A549 (cell line): ENCODE measurements around the gene LPCAT1. TPM values are rescaled to one million over a fixed set of nuclear protein-coding genes. Genes with fewer than 3 reads are reported as not detected.

ENCODE experiments used
- ATAC-seq, 2 experiments: fragments of 200-7000 bp in 1 of 2; fragments of >200 bp in 1 of 2; cut with Nextera tagmentation in 1 of 2; cut with Tn5 transposase in 1 of 2; 3 replicates each; pipeline versions ENCODE4 v1.8.0 to v1.9.1; 2018 to 2020; ENCODE audit warnings: mild to moderate bottlenecking in 1 of 2, moderate library complexity in 1 of 2
- CTCF ChIA-PET: fragments of 300-600 bp; sonication (Branson Sonifier 250); formaldehyde crosslinking; extraction: SDS; loops from one replicate; lab custom pipeline; 2021; ENCODE audit warnings: antibody characterized with exemption, inconsistent platforms; lab: Yijun Ruan, JAX
- POLR2A ChIA-PET: fragments of 350-600 bp; formaldehyde crosslinking; extraction: SDS; loops from one replicate; lab custom pipeline; 2021; ENCODE audit warnings: antibody characterized with exemption, inconsistent platforms; lab: Yijun Ruan, JAX
- DNase-seq, 2 experiments: peaks; one replicate each; pipeline versions ENCODE4 v3.0.0 to v3.0.0-alpha.2; 2011 to 2016; ENCODE audit warnings: low read depth in 1 of 2, low spot score in 1 of 2
- FAIRE-seq: peaks from 2 replicates; lab custom pipeline; 2011; peaks lifted over from hg19 to GRCh38; lab: Jason Lieb, UNC
- H3K27ac ChIP-seq, 2 experiments: fragments of >200 bp; sonication (Bioruptor Twin); formaldehyde crosslinking; 3 replicates each; pipeline ENCODE4 v1.5.1; 2016 to 2017
- H3K4me1 ChIP-seq: fragments of >200 bp; sonication (Bioruptor Twin); formaldehyde crosslinking; 3 replicates; pipeline ENCODE4 v1.6.1; 2016
- H3K4me2 ChIP-seq: fragments of >200 bp; sonication (Bioruptor Twin); formaldehyde crosslinking; 3 replicates; pipeline ENCODE4 v1.6.1; 2016
- H3K4me3 ChIP-seq: fragments of >200 bp; sonication (Bioruptor Twin); formaldehyde crosslinking; 3 replicates; pipeline ENCODE4 v1.5.1; 2016
- H3K9me3 ChIP-seq: fragments of >200 bp; sonication (Bioruptor Twin); formaldehyde crosslinking; 3 replicates; pipeline ENCODE4 v1.6.1; 2016
- BHLHE40 ChIP-seq: IDR thresholded peaks from 2 replicates; pipeline ENCODE4 v1.6.1; 2012; ENCODE audit warnings: low read depth, low read length, inconsistent platforms
- CHD4 ChIP-seq: fragments of 200-600 bp; sonication (generic); IDR thresholded peaks from 2 replicates; pipeline ENCODE4 v1.6.1; 2016; ENCODE audit warnings: antibody characterized with exemption, mild to moderate bottlenecking, borderline replicate concordance
- EHF ChIP-seq: fragments of 250-450 bp; sonication (Bioruptor Pico); IDR thresholded peaks from 2 replicates; pipeline ENCODE4 v1.5.0; 2020; ENCODE audit warnings: mild to moderate bottlenecking
- EHMT2 ChIP-seq: fragments of 200-600 bp; sonication (generic); IDR thresholded peaks from 2 replicates; pipeline ENCODE4 v1.6.1; 2016; ENCODE audit warnings: antibody characterized with exemption, low read depth, mild to moderate bottlenecking, moderate library complexity
- ELK1 ChIP-seq: fragments of 150-350 bp; IDR thresholded peaks from 2 replicates; pipeline ENCODE4 v1.6.1; 2014; ENCODE audit warnings: low read depth, mild to moderate bottlenecking, low read length
- ESRRA ChIP-seq: fragments of 150-350 bp; IDR thresholded peaks from 2 replicates; pipeline ENCODE4 v1.6.1; 2014; ENCODE audit warnings: mild to moderate bottlenecking, low read length, borderline replicate concordance
- FOSB ChIP-seq: fragments of 250-450 bp; sonication (Bioruptor Pico); IDR thresholded peaks from 2 replicates; pipeline ENCODE4 v1.5.0; 2020; ENCODE audit warnings: mild to moderate bottlenecking, moderate library complexity
- FOSL2 ChIP-seq, 2 experiments: fragments of 450-650 bp in 1 of 2; fragments of >200 bp in 1 of 2; sonication (Bioruptor Twin) in 1 of 2; formaldehyde crosslinking; IDR thresholded peaks; 2 replicates each; pipeline versions ENCODE4 v1.5.0 to v1.6.1; 2016 to 2020; ENCODE audit warnings: mild to moderate bottlenecking in 1 of 2, moderate library complexity in 1 of 2
- GATA3 ChIP-seq: IDR thresholded peaks from 2 replicates; pipeline ENCODE4 v1.6.1; 2012; ENCODE audit warnings: borderline replicate concordance
- HOXB13 ChIP-seq: fragments of 250-450 bp; sonication (Bioruptor Pico); IDR thresholded peaks from 2 replicates; pipeline ENCODE4 v1.5.0; 2020; ENCODE audit warnings: low read depth, mild to moderate bottlenecking, moderate library complexity
- KDM1A ChIP-seq: fragments of 200-600 bp; sonication (generic); IDR thresholded peaks from 2 replicates; pipeline ENCODE4 v1.6.1; 2016; ENCODE audit warnings: low read depth, mild to moderate bottlenecking
- KDM5A ChIP-seq: fragments of 200-600 bp; sonication (generic); IDR thresholded peaks from 2 replicates; pipeline ENCODE4 v1.6.1; 2016; ENCODE audit warnings: antibody characterized with exemption, mild to moderate bottlenecking
- NPAS2 ChIP-seq: fragments of 250-450 bp; sonication (Bioruptor Pico); IDR thresholded peaks from 2 replicates; pipeline ENCODE4 v1.8.0; 2022; ENCODE audit warnings: mild to moderate bottlenecking, moderate library complexity, borderline replicate concordance
- NR3C1 ChIP-seq: fragments of >200 bp; sonication (Bioruptor Twin); formaldehyde crosslinking; IDR thresholded peaks from 3 replicates; pipeline ENCODE4 v1.6.1; 2017
- PHF8 ChIP-seq: fragments of 200-600 bp; sonication (generic); IDR thresholded peaks from 2 replicates; pipeline ENCODE4 v1.6.1; 2016; ENCODE audit warnings: low read depth, mild to moderate bottlenecking, antibody characterized with exemption, moderate library complexity, borderline replicate concordance
- POLR2AphosphoS2 ChIP-seq: conservative IDR thresholded peaks from 2 replicates; pipeline ENCODE4 v1.6.1; 2012; ENCODE audit warnings: low read length, improper control_type of control experiment, inconsistent platforms
- RAD21 ChIP-seq, 2 experiments: fragments of >200 bp in 1 of 2; sonication (Bioruptor Twin) in 1 of 2; formaldehyde crosslinking in 1 of 2; IDR thresholded peaks in 1 of 2; conservative IDR thresholded peaks in 1 of 2; 2 replicates in 1 of 2; 3 replicates in 1 of 2; pipeline ENCODE4 v1.6.1; 2012 to 2018; ENCODE audit warnings: inconsistent platforms in 1 of 2
- RNF2 ChIP-seq: fragments of 200-600 bp; sonication (generic); IDR thresholded peaks from 2 replicates; pipeline ENCODE4 v1.6.1; 2016; ENCODE audit warnings: low read depth, mild to moderate bottlenecking, antibody characterized with exemption, moderate library complexity, borderline replicate concordance
- SMC3 ChIP-seq: fragments of >200 bp; sonication (Bioruptor Twin); formaldehyde crosslinking; IDR thresholded peaks from 3 replicates; pipeline ENCODE4 v1.6.1; 2018; ENCODE audit warnings: inconsistent platforms
- SREBF2 ChIP-seq: fragments of 450-650 bp; IDR thresholded peaks from 2 replicates; pipeline ENCODE4 v1.6.1; 2014; ENCODE audit warnings: mild to moderate bottlenecking, moderate library complexity
- TFCP2L1 ChIP-seq: fragments of 250-450 bp; sonication (Bioruptor Pico); IDR thresholded peaks from 2 replicates; pipeline ENCODE4 v1.5.0; 2021; ENCODE audit warnings: mild to moderate bottlenecking
- ZC3H11A ChIP-seq: fragments of 450-650 bp; IDR thresholded peaks from 2 replicates; pipeline ENCODE4 v1.6.1; 2014; ENCODE audit warnings: antibody characterized with exemption, mild to moderate bottlenecking
- ZNF302 ChIP-seq: fragments of 250-450 bp; sonication (Bioruptor Pico); IDR thresholded peaks from 2 replicates; pipeline ENCODE4 v1.9.0; 2021; ENCODE audit warnings: inconsistent platforms, mild to moderate bottlenecking, moderate library complexity
- WGBS: methylation state at CpG from one replicate; pipeline ENCODE4 v1.1.6; 2017; ENCODE audit errors: missing lambda C conversion rate; 5-methylcytosine and 5-hydroxymethylcytosine counted together
- polyA plus RNA-seq, 4 experiments: library from polyadenylated mRNA; depleted of rRNA in 3 of 4; stranded (reverse); fragments of >200 nt; fragmentation: RNase III in 1 of 4; extraction: RNeasy Plus Mini Kit Qiagen cat#74134 plus additional on column Dnase treatment in 1 of 4; gene quantifications; 2 replicates in 3 of 4; 3 replicates in 1 of 4; pipeline ENCODE4 v1.2.3, GENCODE V29; 2011 to 2017
- TF ChIP-seq, protein P1 (sequence below): fragments of 250-450 bp; sonication (Bioruptor Pico); IDR thresholded peaks from 2 replicates; pipeline ENCODE4 v1.5.0; 2021; ENCODE audit warnings: mild to moderate bottlenecking, moderate library complexity, borderline replicate concordance

LPCAT1 gene
- polyA plus RNA-seq, 2 of the 4 experiments (the other 2 are of a cell fraction), result 22.9 to 74.9 TPM

DNA sequence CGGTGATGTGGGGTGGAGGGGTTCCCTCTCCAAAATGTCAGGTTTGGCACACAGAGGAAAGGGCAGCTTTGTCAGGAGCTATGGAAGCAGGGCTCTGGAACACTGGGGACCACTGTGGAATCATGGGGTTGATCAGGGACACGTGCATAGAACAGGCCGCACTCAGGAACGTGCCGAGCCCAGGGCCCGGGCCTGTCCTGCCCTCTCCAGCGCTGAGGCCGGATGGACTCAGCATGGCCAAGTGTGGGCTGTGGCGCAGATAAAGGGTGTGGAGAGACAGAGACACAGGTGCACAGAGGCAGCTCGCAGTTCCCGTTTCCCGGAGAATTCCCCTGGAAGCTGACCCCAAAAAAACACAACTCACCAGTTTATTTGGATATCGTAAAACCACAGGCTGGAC, 40.7 kb downstream of the LPCAT1 start (continued):
- TF ChIP-seq ELK1, result no peak
- TF ChIP-seq, all 56 proteins: peak for 0

- no peak for FAIRE-seq
- DNase-seq, result no peak
- Histone ChIP-seq H3K4me2 (no peak overlapping the region), H3K4me1 (peaks cover 21% of the 10 kb centered on the region), H3K27ac (peak overlapping the region in 1 of 2 experiments; percentile 16; a peak in 1 of 6 replicates), H3K9me3 (no peaks in the 10 kb centered on the region), H3K4me3 (no peak overlapping the region)
- TF ChIP-seq FOSL2 (IDR thresholded peaks at IDR 0.05), result no peak
- no peak for TF ChIP-seq FOSL2 (CRISPR knock-in tag; IDR thresholded peaks at IDR 0.05)
- TF ChIP-seq TFCP2L1 (CRISPR knock-in tag), result no peak
- TF ChIP-seq KDM5A, result no peak
- TF ChIP-seq HOXB13 (CRISPR knock-in tag), result no peak
- TF ChIP-seq KDM1A, result no peak
- no peak for TF ChIP-seq ELK1
- no peak for TF ChIP-seq SREBF2
- no peak for TF ChIP-seq ESRRA
- TF ChIP-seq, protein P1, sequence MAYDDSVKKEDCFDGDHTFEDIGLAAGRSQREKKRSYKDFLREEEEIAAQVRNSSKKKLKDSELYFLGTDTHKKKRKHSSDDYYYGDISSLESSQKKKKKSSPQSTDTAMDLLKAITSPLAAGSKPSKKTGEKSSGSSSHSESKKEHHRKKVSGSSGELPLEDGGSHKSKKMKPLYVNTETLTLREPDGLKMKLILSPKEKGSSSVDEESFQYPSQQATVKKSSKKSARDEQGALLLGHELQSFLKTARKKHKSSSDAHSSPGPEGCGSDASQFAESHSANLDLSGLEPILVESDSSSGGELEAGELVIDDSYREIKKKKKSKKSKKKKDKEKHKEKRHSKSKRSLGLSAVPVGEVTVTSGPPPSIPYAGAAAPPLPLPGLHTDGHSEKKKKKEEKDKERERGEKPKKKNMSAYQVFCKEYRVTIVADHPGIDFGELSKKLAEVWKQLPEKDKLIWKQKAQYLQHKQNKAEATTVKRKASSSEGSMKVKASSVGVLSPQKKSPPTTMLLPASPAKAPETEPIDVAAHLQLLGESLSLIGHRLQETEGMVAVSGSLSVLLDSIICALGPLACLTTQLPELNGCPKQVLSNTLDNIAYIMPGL (CRISPR knock-in tag), result no peak
- TF ChIP-seq RAD21 (conservative IDR thresholded peaks at IDR 0.05 in 1 of 2, IDR thresholded peaks at IDR 0.05 in 1 of 2), result no peak
- TF ChIP-seq RNF2, result no peak
- TF ChIP-seq ZC3H11A, result no peak
- TF ChIP-seq BHLHE40, result no peak
- no peak for TF ChIP-seq FOSB (CRISPR knock-in tag)
- no peak for TF ChIP-seq NR3C1
- ChIA-PET POLR2A (no interaction called here), CTCF (interaction anchor here (1.4 kb wide), 1 partner anchor 163 kb away, joined by 4 read pairs; no protein-coding TSS in a partner anchor)
- 88% methylated on average over 9 of the region's 12 CpGs for WGBS
- no peak for ATAC-seq
These were observed 41.8 kb downstream of the LPCAT1 start for GRCh38 chr5:1481959-1482331.

DNA sequence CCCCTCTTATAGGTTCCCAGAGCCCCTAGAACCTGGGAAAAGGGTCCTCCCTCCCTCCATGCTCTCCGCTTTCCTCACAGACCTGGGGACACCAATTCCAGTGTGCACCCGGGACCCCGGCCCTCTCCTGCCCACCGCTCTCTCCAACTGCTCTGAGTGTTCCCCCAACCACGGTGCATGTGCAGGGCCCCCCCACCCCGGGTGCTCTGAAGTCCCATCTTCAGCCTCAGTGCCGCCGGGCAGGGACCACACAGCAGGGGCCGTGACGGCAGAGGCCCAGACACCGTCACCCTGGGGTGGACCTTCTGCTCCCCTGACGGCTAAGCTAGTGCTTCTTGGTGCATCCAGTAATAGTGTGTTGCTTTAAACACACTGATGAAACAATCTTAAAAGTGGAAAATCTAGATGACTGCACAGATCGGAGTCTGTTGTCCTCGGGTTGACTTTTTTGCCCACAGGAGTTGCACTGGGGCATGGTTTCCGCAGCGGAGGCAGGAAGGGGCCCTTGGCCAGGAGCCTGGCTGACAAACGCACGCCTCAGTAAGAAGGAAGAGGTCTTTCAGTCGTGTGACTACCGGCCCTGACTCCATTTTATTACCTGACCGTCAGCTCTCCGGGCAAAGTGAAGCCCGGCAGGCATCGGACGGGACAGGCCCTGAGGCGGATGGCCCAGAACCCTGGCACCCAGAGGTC, 42.3 kb downstream of the LPCAT1 start:
- no peak overlapping the region for H3K4me3 ChIP-seq
- CTCF ChIA-PET, result interaction anchor here (3.3 kb wide), 1 partner anchor 8 kb away, joined by 18 read pairs; no protein-coding TSS in a partner anchor
- no peak for ATAC-seq
- TF ChIP-seq NR3C1, result no peak
- TF ChIP-seq SREBF2, result no peak
- TF ChIP-seq EHF (CRISPR knock-in tag), result no peak
- TF ChIP-seq CHD4, result no peak
- TF ChIP-seq KDM5A, result no peak
- TF ChIP-seq PHF8, result no peak
- no peak for TF ChIP-seq RNF2
- no peak for TF ChIP-seq SMC3
- TF ChIP-seq, protein P1 (CRISPR knock-in tag), result no peak
- TF ChIP-seq ZNF302 (CRISPR knock-in tag), result no peak
- no peak for TF ChIP-seq FOSB (CRISPR knock-in tag)
- TF ChIP-seq FOSL2 (IDR thresholded peaks at IDR 0.05), result no peak
- TF ChIP-seq FOSL2 (CRISPR knock-in tag; IDR thresholded peaks at IDR 0.05), result no peak
- no peak for TF ChIP-seq KDM1A
- TF ChIP-seq GATA3, result no peak
- TF ChIP-seq POLR2AphosphoS2, result no peak
- no peak for TF ChIP-seq EHMT2
- TF ChIP-seq NPAS2, result no peak
- TF ChIP-seq, all 56 proteins: peak for 0
- no peak for FAIRE-seq
- Histone ChIP-seq H3K27ac (peak overlapping the region in 1 of 2 experiments; percentile 57; a peak in 3 of 6 replicates), H3K4me1 (peaks cover 21% of the 10 kb centered on the region), H3K4me2 (no peak overlapping the region), H3K9me3 (no peaks in the 10 kb centered on the region)
- no peak for DNase-seq
- WGBS, result 93% methylated on average over 22 of the region's 26 CpGs
- POLR2A ChIA-PET, result no interaction called here
